ENCODE measurements around the gene SERPINH1. TPM values are rescaled to one million over a fixed set of nuclear protein-coding genes. Genes with fewer than 3 reads are reported as not detected.

Gene SERPINH1
- total and polyA plus RNA-seq, 2 of the 13 experiments (the other 11 are each of a cell fraction or from before 2014, with no cell fraction given): 83.6 to 83.8 TPM

DNA sequence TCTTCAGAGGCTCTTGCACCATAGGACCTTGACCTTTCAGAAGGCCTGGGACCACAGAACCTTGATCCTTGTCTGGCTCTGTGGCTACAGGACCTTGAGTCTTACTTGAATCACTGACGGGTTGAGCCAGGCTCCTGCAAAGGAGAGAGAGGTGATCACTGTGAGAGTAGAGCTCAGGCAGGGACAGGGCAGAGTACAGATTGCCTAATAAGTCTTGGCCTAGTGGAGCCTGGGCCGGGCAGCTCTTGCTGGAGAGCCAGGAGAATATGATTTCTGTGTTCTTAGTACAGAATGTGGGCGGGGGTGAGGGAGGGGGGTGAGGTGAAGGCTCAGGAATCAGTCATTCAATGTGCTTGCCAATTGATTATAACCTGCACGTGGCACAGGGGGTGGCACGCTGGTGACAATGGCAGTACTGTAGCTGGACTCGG, 26.0 kb downstream of the SERPINH1 start (continued):
- TF ChIP-seq ZNF44 (CRISPR knock-in tag; IDR thresholded peaks at IDR 0.05) (no peak), GATAD2A (CRISPR knock-in tag; IDR thresholded peaks at IDR 0.05) (peak; percentile 61), GTF3A (CRISPR knock-in tag; conservative IDR thresholded peaks at IDR 0.05) (no peak), KDM2A (CRISPR knock-in tag; IDR thresholded peaks at IDR 0.05; ENCODE audit: borderline replicate concordance, low read depth) (0 out of 2 replicates have a peak, but pooled peaks have one; percentile 28), ZNF546 (CRISPR knock-in tag; conservative IDR thresholded peaks at IDR 0.05) (no peak), HIVEP1 (CRISPR knock-in tag; IDR thresholded peaks at IDR 0.05) (no peak), SRSF9 (IDR thresholded peaks at IDR 0.05; ENCODE audit: borderline replicate concordance, insufficient read depth, low read depth, low read length, poor library complexity, severe bottlenecking) (no peak), HOXD1 (CRISPR knock-in tag; IDR thresholded peaks at IDR 0.05) (no peak), TEF (CRISPR knock-in tag; IDR thresholded peaks at IDR 0.05) (no peak), FLYWCH1 (CRISPR knock-in tag; IDR thresholded peaks at IDR 0.05) (no peak), ZSCAN9 (CRISPR knock-in tag; IDR thresholded peaks at IDR 0.05; ENCODE audit: borderline replicate concordance) (no peak), ZNF232 (CRISPR knock-in tag; IDR thresholded peaks at IDR 0.05; ENCODE audit: borderline replicate concordance) (no peak), DNMT1 (CRISPR knock-in tag; IDR thresholded peaks at IDR 0.05) (no peak), HNF4G (IDR thresholded peaks at IDR 0.05; ENCODE audit: borderline replicate concordance, low read depth, low read length) (peak; percentile 88), HNF4G (CRISPR knock-in tag; IDR thresholded peaks at IDR 0.05; ENCODE audit: borderline replicate concordance, low read depth) (0 out of 2 replicates have a peak, but pooled peaks have one; percentile 39), ZNF75D (CRISPR knock-in tag; IDR thresholded peaks at IDR 0.05; ENCODE audit: borderline replicate concordance) (no peak), MBD4 (IDR thresholded peaks at IDR 0.05; ENCODE audit: borderline replicate concordance, low read length) (no peak), CEBPB (IDR thresholded peaks at IDR 0.05; ENCODE audit: borderline replicate concordance, low read depth, low read length) (peak; percentile 92)
- TF ChIP-seq, protein P1, sequence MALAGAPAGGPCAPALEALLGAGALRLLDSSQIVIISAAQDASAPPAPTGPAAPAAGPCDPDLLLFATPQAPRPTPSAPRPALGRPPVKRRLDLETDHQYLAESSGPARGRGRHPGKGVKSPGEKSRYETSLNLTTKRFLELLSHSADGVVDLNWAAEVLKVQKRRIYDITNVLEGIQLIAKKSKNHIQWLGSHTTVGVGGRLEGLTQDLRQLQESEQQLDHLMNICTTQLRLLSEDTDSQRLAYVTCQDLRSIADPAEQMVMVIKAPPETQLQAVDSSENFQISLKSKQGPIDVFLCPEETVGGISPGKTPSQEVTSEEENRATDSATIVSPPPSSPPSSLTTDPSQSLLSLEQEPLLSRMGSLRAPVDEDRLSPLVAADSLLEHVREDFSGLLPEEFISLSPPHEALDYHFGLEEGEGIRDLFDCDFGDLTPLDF (CRISPR knock-in tag; IDR thresholded peaks at IDR 0.05): no peak
- TF ChIP-seq, protein P2, sequence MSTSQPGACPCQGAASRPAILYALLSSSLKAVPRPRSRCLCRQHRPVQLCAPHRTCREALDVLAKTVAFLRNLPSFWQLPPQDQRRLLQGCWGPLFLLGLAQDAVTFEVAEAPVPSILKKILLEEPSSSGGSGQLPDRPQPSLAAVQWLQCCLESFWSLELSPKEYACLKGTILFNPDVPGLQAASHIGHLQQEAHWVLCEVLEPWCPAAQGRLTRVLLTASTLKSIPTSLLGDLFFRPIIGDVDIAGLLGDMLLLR (CRISPR knock-in tag; IDR thresholded peaks at IDR 0.05): no peak

Data from HepG2 (cell line).